HEK293T (cell line): ENCODE measurements around the gene STS.

Source experiments
- CTBP1 ChIP-seq: fragments of 450-650 bp; IDR thresholded peaks from 2 replicates; pipeline ENCODE4 v1.6.1; 2016; ENCODE audit warnings: borderline replicate concordance
- FOXK2 ChIP-seq: fragments of 450-650 bp; IDR thresholded peaks from 2 replicates; pipeline ENCODE4 v1.6.1; 2016; ENCODE audit warnings: mild to moderate bottlenecking
- PKNOX1 ChIP-seq: fragments of 450-650 bp; IDR thresholded peaks from 2 replicates; pipeline ENCODE4 v1.6.1; 2016
- TARDBP ChIP-seq: fragments of 450-650 bp; IDR thresholded peaks from 2 replicates; pipeline ENCODE4 v1.6.1; 2016

GRCh38 chrX:7132335-7133049 is 15.0 kb upstream of the STS start:
- no peak for TF ChIP-seq TARDBP
- TF ChIP-seq CTBP1 = no peak
- TF ChIP-seq FOXK2 = no peak
- TF ChIP-seq PKNOX1 = no peak
